GM13977 (cell line): Measurements from ENCODE around the gene LSAMP.
A peak's percentile ranks its signal among the peaks of the same experiment; 100 is the strongest.

Experiments
- DNase-seq: peaks from one replicate; pipeline ENCODE4 v3.0.0; 2012; ENCODE audit warnings: low spot score
- CTCF ChIP-seq: IDR thresholded peaks from 2 replicates; pipeline ENCODE4 v1.5.1; 2012; ENCODE audit warnings: mild to moderate bottlenecking, control low read depth; ENCODE audit not compliant: insufficient read depth; ENCODE audit errors: extremely low read depth, missing control alignments
- in situ Hi-C: fragments of 300-500 bp; cut with MboI; formaldehyde crosslinking; loops from one replicate; pipeline ENCODE4 v1.12.0; 2022; ENCODE audit warnings: low sequenced_read_pairs, low pct_unique_long_range_greater_than_20kb, mixed read lengths, inconsistent platforms; ENCODE audit not compliant: unreplicated experiment

The LSAMP gene

GRCh38 chr3:115918900-115919299 is 526.4 kb downstream of the LSAMP start:
- in situ Hi-C loops = no loop called here
- no peak for TF ChIP-seq CTCF
- no peak for DNase-seq

- in situ Hi-C loops = no loop called here
- no peak for TF ChIP-seq CTCF
These were observed 528.4 kb downstream of the LSAMP start for GRCh38 chr3:115916866-115917265.

GRCh38 chr3:115915061-115915460 is 530.2 kb downstream of the LSAMP start:
- DNase-seq = no peak
- TF ChIP-seq CTCF = no peak
- in situ Hi-C loops = no loop called here

More at GRCh38 chr3:115916866-115917265, 528.4 kb downstream of the LSAMP start:
- DNase-seq = no peak

- in situ Hi-C loops = no loop called here
- no peak for DNase-seq
- TF ChIP-seq CTCF = peak; percentile 30
These were observed 532.1 kb downstream of the LSAMP start for GRCh38 chr3:115913069-115913686.

- no peak for TF ChIP-seq CTCF
- no peak for DNase-seq
- in situ Hi-C loops = no loop called here
These were observed 532.9 kb downstream of the LSAMP start for GRCh38 chr3:115912372-115912771.

- no peak for DNase-seq
- in situ Hi-C loops = no loop called here
- TF ChIP-seq CTCF = no peak
These were observed 539.4 kb downstream of the LSAMP start for GRCh38 chr3:115905871-115906270.
